Immature natural killer cell (primary cell): Measurements from ENCODE around the gene PABPN1L. TPM values are rescaled to one million over a fixed set of nuclear protein-coding genes. Genes with fewer than 3 reads are reported as not detected.

Source experiments
- DNase-seq, 3 donors: peaks; one replicate each; pipeline ENCODE4 v3.0.0; 2022; ENCODE audit warnings: mixed read lengths in 1 of 3
- H3K27ac Mint-ChIP-seq, 6 donors: one replicate each; pipeline ENCODE4 v1.8.0; 2020; ENCODE audit warnings: mixed read lengths in 6 of 6, mild to moderate bottlenecking in 5 of 6, inconsistent platforms in 4 of 6, moderate library complexity in 3 of 6
- H3K27me3 Mint-ChIP-seq, 3 donors: one replicate each; pipeline ENCODE4 v1.8.0; 2020 to 2021; ENCODE audit warnings: low read depth in 3 of 3, mild to moderate bottlenecking in 3 of 3, mixed read lengths in 3 of 3, moderate library complexity in 3 of 3, inconsistent platforms in 1 of 3
- H3K36me3 Mint-ChIP-seq, 3 donors: one replicate each; pipeline ENCODE4 v1.8.0; 2020; ENCODE audit warnings: mixed read lengths in 3 of 3, inconsistent platforms in 2 of 3, mild to moderate bottlenecking in 2 of 3
- H3K4me1 Mint-ChIP-seq, 2 donors: one replicate each; pipeline ENCODE4 v1.8.0; 2020; ENCODE audit warnings: inconsistent platforms in 2 of 2, mild to moderate bottlenecking in 2 of 2, mixed read lengths in 2 of 2, moderate library complexity in 1 of 2
- H3K4me3 Mint-ChIP-seq, 5 donors: one replicate each; pipeline ENCODE4 v1.8.0; 2020; ENCODE audit warnings: mild to moderate bottlenecking in 5 of 5, mixed read lengths in 5 of 5, inconsistent platforms in 3 of 5, moderate library complexity in 3 of 5
- H3K9me3 Mint-ChIP-seq, 6 donors: one replicate each; pipeline ENCODE4 v1.8.0; 2020; ENCODE audit warnings: mild to moderate bottlenecking in 6 of 6, mixed read lengths in 6 of 6, inconsistent platforms in 4 of 6, moderate library complexity in 3 of 6
- polyA plus RNA-seq, 3 donors: library from polyadenylated mRNA; unstranded; fragments of 300-500 nt; fragmentation: Illumina TruSeq; gene quantifications; one replicate each; pipeline ENCODE4 v1.2.3, GENCODE V29; 2021

PABPN1L gene
- polyA plus RNA-seq, 3 donors from 2014 or later: not detected

DNA sequence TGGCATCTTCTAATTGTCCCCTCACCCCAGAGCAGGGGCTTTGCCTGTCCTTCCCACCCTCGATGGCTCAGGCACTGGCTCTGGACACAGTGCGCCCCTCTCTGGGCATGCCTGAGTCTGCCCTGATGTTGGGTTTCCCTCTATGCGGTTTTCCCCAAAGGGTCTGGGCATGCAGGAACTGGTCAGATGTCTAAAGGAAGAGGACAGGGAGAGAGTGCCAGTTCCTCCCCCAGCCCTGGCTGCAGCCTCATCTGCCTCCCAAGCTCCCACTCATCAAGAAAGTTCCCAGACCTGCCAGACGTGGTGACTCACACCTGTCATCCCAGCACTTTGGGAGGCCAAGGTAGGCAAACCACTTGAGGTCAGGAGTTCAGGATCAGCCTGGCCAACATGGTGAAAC, 41.3 kb upstream of the PABPN1L start:
- H3K27ac Mint-ChIP-seq: no peak overlapping the region

DNA sequence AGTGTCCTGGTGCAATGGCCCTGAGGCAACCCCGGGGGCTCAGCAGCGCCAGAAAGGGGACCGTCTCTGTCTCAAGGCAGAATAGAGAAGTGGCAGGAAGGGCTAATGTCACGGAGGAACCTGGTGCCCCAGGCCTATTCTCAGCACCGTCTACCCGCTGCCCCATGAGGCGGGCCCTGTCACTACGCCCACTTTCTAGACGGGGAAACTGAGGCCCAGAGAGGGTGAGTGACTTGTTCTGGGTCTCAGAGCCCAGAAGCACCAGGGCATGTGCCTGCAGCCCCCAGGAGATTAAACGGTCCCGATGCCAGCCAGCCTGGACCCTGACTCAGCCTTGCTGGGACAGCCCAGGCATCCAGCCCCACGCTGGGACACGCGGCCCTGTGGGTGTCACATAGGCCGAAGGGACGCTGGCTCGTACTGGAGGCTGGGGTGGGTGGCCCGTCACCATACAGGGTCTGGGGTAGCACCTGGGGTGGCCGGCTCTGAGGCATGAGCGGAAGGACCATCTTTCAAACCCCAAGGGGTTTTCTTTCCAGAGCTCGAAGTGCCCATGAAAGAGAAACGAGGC, 40.2 kb upstream of the PABPN1L start:
- peaks cover 0 to 1% (median 0%) of the 10 kb centered on the region in 3 donors for H3K27me3 Mint-ChIP-seq
- H3K36me3 Mint-ChIP-seq: no peaks in the 10 kb centered on the region
- H3K27ac Mint-ChIP-seq: no peak overlapping the region
- peaks cover 4 to 6% of the 10 kb centered on the region in 2 donors for H3K4me1 Mint-ChIP-seq
- H3K4me3 Mint-ChIP-seq: no peak overlapping the region
- DNase-seq: no peak
- H3K9me3 Mint-ChIP-seq: no peaks in the 10 kb centered on the region

More for the DNA sequence above, 41.3 kb upstream of the PABPN1L start:
- Mint-ChIP-seq H3K36me3 (no peaks in the 10 kb centered on the region), H3K27me3 (peaks cover 0 to 1% (median 0%) of the 10 kb centered on the region in 3 donors), H3K4me1 (peaks cover 4 to 6% of the 10 kb centered on the region in 2 donors), H3K9me3 (no peaks in the 10 kb centered on the region), H3K4me3 (no peak overlapping the region)
- DNase-seq: no peak

DNA sequence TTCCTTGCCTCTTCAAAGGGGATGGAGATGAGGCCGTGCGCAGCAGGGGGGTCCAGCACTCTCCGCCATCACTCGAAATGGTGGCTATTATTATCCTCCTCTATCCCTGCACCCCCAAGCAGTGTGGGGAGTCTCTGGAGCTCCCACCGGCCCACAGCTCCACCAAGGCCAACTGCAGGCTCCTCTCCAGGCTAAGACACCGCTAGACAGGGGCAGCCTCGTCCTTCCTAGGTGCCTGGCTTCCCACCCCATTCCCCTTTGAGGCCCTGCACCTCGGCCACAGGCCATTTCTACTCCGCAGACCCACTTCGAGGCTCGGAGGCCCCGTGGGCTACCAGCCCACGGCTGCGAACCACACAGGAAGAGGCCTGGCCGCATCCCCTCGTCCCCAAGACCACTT, 39.6 kb upstream of the PABPN1L start:
- Mint-ChIP-seq H3K4me3 (no peak overlapping the region), H3K27ac (peak overlapping the region in 1 of 6 donors; percentile 16), H3K36me3 (no peaks in the 10 kb centered on the region)

DNA sequence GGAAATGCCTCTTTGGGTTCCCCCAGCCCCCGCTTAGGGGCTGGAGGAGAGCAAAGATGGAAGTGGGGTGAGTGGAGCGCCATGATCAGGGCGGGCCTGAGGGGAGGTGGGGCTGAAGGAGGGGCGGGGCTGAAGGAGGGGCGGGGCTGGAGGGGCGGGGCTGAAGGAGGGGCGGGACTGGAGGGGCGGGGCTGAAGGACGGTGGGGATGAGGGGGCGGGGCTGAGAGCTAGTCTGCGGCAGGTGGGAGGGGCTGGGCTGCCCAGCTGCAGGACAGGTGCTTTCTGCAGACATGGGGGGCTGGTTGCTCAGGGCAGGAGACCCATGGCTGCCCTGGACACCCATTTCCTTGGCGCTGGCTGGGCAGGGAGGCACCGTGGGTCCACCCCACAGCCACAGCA, 39.1 kb upstream of the PABPN1L start:
- Mint-ChIP-seq H3K9me3 (no peaks in the 10 kb centered on the region), H3K4me1 (peaks cover 4 to 6% of the 10 kb centered on the region in 2 donors), H3K27ac (no peak overlapping the region), H3K27me3 (peaks cover 0 to 1% (median 0%) of the 10 kb centered on the region in 3 donors), H3K4me3 (no peak overlapping the region), H3K36me3 (no peaks in the 10 kb centered on the region)
- peak in 1 of 3 donors; percentile 7 for DNase-seq

More for the DNA sequence above, 39.6 kb upstream of the PABPN1L start:
- Mint-ChIP-seq H3K9me3 (no peaks in the 10 kb centered on the region), H3K4me1 (peaks cover 4 to 6% of the 10 kb centered on the region in 2 donors), H3K27me3 (peaks cover 0 to 1% (median 0%) of the 10 kb centered on the region in 3 donors)
- no peak for DNase-seq

DNA sequence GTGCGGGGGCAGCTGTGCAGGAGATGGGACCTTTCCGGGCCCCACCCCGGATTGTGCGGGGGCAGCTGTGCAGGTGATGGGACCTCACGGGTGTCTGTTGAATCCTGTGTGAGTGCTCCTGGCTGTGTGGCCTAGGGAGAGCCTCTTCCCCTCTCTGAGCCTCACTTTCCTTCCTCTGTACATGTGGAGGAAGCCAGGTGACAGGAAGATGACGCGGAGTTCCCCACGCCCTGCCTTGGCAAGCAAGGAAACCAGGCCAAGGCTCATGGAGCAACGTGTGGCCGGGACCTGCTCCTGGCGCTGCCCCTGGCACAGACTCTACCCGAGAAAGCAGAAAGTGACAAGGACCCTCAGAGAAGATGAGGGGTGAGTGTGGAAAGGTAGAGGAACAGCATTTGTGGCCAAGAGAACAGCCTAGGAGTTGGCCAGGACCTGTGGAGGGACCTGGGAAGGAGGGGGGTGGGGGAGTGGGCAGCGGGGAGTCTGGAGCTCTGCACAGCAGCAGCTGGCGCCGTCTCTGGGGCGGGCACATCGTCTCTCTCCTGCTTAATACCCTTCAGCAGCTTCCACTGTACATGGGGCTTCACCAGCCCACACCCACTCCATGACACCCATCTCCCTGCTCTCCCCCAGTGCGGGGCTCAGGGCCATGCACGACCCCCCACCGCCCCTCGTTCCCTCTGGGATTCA, 38.4 kb upstream of the PABPN1L start:
- Mint-ChIP-seq H3K4me3 (no peak overlapping the region), H3K27ac (no peak overlapping the region), H3K36me3 (no peaks in the 10 kb centered on the region), H3K4me1 (peaks cover 4 to 6% of the 10 kb centered on the region in 2 donors), H3K27me3 (no peaks in the 10 kb centered on the region), H3K9me3 (no peaks in the 10 kb centered on the region)
- no peak for DNase-seq

DNA sequence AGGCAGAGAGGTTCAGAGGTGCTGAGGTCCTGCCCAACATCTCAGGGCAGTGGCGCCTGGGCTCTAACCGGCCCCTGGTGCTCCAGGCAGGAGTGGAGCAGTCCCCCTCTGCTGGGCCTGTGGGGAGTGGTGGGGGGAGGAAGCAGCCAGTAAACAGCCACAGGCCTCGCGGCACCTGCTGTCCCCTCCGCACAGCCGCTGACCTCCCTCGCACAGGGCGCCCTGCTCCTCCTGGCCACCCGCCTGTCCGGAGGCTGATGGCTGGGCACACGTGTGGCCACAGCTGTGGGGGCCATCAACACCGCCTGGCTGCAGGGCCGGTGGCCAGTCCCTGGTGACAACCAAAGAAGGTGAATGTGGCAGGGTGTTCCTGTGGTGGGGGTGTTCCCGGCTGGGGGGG, 36.8 kb upstream of the PABPN1L start:
- DNase-seq: no peak
- Mint-ChIP-seq H3K27me3 (no peaks in the 10 kb centered on the region), H3K27ac (no peak overlapping the region), H3K36me3 (no peaks in the 10 kb centered on the region), H3K4me1 (peaks cover 4 to 6% of the 10 kb centered on the region in 2 donors), H3K4me3 (no peak overlapping the region), H3K9me3 (no peaks in the 10 kb centered on the region)

DNA sequence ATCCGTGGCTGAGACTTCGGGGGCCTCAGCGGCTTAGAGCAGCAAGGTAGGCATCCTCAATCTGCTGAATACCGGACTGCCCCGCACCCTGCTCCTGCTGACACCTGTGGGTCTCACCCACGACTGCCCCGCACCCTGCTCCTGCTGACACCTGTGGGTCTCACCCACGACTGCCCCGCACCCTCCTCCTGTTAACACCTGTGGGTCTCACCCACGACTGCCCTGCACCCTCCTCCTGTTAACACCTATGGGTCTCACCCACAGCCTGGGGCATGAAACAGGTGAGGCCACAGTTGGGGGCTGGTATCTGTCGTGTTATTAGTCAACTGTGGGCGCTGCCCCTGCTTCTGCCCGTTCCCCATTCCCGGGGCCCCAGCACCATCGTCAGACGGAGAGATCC, 36.3 kb upstream of the PABPN1L start:
- Mint-ChIP-seq H3K27ac (no peak overlapping the region), H3K36me3 (no peaks in the 10 kb centered on the region), H3K4me3 (no peak overlapping the region), H3K4me1 (peaks cover 4 to 6% of the 10 kb centered on the region in 2 donors), H3K9me3 (no peaks in the 10 kb centered on the region), H3K27me3 (no peaks in the 10 kb centered on the region)
- no peak for DNase-seq

DNA sequence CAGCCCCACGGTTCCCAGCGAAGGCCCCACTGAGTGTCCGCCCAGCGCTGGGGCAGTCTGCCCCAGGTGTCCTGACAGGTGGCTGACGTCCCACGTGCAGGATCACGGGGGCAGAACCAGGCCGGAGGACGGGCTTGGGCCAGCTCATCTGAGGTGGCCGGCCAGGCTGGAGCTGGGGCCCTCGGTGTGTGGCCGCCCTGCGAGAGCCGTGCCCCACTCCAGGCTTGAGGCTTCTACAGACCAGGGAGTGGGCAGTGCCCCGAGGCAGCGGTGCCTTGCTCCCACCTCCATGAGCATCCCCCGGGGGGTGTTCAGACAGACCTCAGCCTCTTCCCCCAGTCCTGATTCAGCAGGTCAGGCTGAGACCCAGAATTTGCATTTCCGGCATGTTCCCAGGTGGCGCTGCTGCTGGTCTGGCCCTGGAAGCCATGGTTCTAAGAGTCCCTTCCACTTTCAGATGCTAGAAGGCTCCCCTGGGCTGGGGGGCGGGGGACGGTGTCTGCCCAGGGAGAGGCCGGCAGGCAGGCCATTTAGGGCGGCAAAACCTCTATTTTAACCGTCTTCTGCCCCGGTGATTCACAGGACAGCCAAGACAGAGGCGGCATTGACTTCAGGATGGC, 35.4 kb upstream of the PABPN1L start:
- DNase-seq: no peak
- Mint-ChIP-seq H3K4me3 (no peak overlapping the region), H3K9me3 (no peaks in the 10 kb centered on the region), H3K4me1 (peaks cover 4 to 6% of the 10 kb centered on the region in 2 donors), H3K36me3 (no peaks in the 10 kb centered on the region), H3K27ac (no peak overlapping the region), H3K27me3 (no peaks in the 10 kb centered on the region)

DNA sequence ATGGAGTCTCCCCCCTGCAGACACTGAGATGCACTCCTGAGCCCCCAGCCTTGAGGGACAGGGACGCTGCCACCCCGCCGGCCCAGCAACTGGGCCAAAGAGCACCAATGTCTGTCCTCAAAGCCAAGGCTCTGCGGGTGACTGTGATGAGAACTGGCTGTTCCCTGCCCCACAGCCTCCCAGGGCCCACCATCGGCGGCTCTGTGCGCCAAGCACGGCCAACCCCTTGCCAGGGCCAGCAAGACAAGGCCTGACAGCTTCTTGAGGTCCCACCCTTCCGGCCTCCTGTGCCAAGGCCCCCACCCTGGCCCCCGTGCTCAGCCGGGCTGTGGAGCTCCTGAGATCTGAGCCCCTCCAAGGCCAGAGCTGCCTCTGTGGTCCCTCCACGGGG, 34.2 kb upstream of the PABPN1L start:
- Mint-ChIP-seq H3K4me1 (no peaks in the 10 kb centered on the region), H3K27me3 (no peaks in the 10 kb centered on the region), H3K9me3 (no peaks in the 10 kb centered on the region), H3K36me3 (no peaks in the 10 kb centered on the region), H3K4me3 (no peak overlapping the region), H3K27ac (no peak overlapping the region)
- no peak for DNase-seq

DNA sequence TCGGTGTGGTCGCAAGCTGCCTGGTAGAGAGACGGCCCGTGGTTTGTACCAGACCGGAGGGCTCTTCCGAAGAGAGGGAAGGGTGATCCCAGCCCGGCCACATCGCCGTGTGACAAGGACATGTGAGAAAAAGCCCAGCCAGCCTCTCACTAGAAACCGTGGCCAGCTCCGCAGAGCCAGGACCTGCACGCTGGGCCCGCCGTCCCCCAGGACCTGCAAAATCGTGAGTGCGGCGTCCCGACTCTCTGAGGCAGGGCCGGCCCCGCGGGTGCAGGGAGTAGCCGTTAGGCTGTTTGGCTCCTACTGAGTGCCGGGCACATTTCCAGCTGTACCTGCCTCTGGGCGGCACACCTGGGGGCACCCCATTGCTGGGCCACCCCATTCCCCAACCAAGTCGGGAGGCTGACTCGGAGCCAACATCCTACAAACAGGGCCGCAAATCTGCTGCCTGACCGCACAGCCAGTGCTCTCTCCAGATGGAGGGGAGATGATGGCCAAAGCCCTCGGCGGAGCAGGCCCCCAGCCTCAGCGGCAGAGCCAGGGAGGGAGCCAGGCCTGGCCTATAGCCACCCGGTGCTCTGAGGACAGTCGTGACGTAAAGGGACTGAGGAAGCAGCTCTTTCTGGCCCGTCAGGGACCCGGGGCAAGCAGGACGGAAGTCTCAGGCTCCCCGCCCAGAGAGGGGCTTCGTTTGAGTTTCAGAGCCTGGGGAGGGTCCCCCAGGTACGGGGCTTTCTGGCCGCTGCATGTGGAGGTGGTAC, 33.6 kb upstream of the PABPN1L start:
- Mint-ChIP-seq H3K36me3 (no peaks in the 10 kb centered on the region), H3K27me3 (no peaks in the 10 kb centered on the region), H3K27ac (no peak overlapping the region), H3K4me1 (no peaks in the 10 kb centered on the region), H3K9me3 (no peaks in the 10 kb centered on the region), H3K4me3 (no peak overlapping the region)
- DNase-seq: no peak

DNA sequence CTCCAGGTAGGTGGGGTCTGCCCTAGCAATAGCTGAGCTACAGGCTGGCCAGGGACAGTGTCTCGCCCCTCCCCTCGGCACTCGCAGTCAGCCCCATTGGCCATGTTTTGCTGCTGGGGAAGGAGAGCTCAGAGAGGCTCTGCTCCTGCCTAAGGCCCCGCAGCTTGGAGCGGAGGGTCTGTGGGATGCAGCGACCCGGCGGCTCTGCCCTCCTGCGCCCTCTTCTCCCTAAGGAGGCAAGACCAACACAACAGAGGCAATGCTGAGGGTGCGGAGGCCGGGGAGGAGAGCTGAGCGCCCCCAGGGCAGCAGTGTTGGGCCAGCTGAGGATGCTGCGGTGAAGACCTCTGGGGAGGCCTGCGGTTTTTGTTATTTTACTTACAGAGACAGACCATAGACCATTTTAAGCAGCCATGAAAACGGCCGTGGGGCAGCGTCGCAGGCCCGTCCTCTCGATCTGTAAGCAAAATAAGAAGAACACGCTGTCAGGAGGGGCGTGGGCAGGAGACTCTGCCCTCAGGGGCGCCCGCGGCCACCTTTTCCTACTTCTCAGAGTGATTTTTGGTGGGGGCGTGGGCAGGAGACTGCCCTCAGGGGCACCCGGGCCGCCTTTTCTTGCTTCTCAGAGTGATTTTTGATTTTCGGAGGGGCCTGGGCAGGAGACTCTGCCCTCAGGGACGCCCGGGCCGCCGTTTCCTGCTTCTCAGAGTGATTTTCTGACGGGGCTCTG, 31.4 kb upstream of the PABPN1L start:
- H3K4me1 Mint-ChIP-seq: no peaks in the 10 kb centered on the region
- H3K36me3 Mint-ChIP-seq: no peaks in the 10 kb centered on the region
- H3K27ac Mint-ChIP-seq: no peak overlapping the region
- DNase-seq: no peak
- H3K4me3 Mint-ChIP-seq: no peak overlapping the region
- no peaks in the 10 kb centered on the region for H3K27me3 Mint-ChIP-seq
- H3K9me3 Mint-ChIP-seq: no peaks in the 10 kb centered on the region

DNA sequence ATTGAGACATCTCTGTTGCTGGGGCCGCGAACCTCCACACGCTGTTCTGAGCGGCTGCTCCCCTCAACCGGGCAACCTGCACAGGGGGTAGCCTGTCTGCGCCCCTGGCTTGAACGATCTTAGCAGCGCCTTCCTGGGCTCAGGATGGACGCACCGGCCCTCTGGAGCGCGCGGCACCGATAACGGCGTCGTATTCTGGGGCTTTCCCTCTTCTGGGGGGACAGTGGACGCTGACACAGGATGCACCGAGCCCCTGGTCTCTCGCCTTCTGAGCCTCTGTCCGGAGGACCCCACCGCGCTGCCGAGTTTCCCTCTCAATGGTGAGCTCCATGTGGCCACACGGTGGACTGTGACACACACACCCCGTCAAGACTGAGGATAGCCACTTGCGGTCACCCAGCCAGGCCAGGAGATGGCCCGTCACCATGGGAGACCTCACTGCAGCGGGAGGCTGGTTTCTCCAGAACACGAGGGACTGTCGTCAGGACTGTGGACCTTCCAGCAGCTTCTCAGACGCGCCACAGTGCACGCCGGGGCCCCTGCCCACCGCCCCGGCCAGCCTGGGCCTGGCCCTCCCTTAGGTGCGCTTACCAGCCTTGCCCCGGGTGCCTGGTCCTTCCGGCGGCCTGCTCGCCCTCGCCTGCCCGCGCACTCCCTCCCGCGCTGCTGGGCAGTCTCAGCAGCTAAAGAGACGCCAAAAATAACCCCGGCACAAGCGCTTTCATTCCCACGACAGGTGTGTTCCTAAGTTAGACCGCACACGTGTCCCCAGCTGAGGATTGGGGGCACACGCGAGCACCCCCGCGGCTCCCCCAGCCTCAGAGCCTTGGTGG, 30.0 kb upstream of the PABPN1L start:
- no peaks in the 10 kb centered on the region for H3K4me1 Mint-ChIP-seq
- H3K4me3 Mint-ChIP-seq: no peak overlapping the region
- H3K27ac Mint-ChIP-seq: no peak overlapping the region
- no peaks in the 10 kb centered on the region for H3K36me3 Mint-ChIP-seq
- no peaks in the 10 kb centered on the region for H3K27me3 Mint-ChIP-seq
- no peak for DNase-seq
- H3K9me3 Mint-ChIP-seq: no peaks in the 10 kb centered on the region

DNA sequence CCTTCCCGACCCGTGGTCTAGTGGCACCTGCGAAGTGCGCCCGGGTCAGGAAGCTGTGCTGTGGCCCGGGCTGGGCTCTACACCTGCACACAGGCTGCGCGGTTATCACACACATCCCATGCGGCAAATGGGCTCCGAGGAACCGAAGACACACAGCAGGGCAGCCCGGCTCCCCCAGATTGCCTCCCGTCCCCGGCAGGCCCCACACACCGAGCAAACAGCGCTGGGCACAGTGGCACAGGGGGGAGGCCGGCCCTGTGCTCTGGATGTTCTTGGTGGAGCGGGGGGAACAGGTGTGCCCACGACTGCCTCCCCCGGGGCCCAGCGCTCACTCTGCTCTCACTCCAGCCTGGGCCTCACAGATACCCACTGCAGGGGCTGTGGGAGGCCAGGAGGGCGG, 28.9 kb upstream of the PABPN1L start:
- no peaks in the 10 kb centered on the region for H3K4me1 Mint-ChIP-seq
- no peaks in the 10 kb centered on the region for H3K36me3 Mint-ChIP-seq
- no peak overlapping the region for H3K27ac Mint-ChIP-seq
- DNase-seq: no peak
- no peaks in the 10 kb centered on the region for H3K9me3 Mint-ChIP-seq
- H3K27me3 Mint-ChIP-seq: peaks cover 0 to 2% (median 0%) of the 10 kb centered on the region in 3 donors
- H3K4me3 Mint-ChIP-seq: no peak overlapping the region
